GM12872 (cell line): Measurements from ENCODE around the gene APAF1.

ENCODE experiments used
- CTCF ChIP-seq: IDR thresholded peaks from 3 replicates; pipeline ENCODE4 v1.5.1; 2011; ENCODE audit warnings: low read depth, mild to moderate bottlenecking, low read length, moderate library complexity; ENCODE audit not compliant: insufficient read depth

APAF1 gene

GRCh38 chr12:98736352-98737321, 91.5 kb downstream of the APAF1 start:
- no peak for TF ChIP-seq CTCF

GRCh38 chr12:98737322-98737712, 92.2 kb downstream of the APAF1 start:
- no peak for TF ChIP-seq CTCF

- TF ChIP-seq CTCF = no peak
Observed at GRCh38 chr12:98738002-98738401, 92.9 kb downstream of the APAF1 start.

- TF ChIP-seq CTCF = no peak
Observed at GRCh38 chr12:98738539-98738938, 93.4 kb downstream of the APAF1 start.

GRCh38 chr12:98740751-98741150, 95.7 kb downstream of the APAF1 start:
- no peak for TF ChIP-seq CTCF

- no peak for TF ChIP-seq CTCF
Observed at GRCh38 chr12:98741196-98741555, 96.1 kb downstream of the APAF1 start.

- no peak for TF ChIP-seq CTCF
Observed at GRCh38 chr12:98741556-98742265, 96.6 kb downstream of the APAF1 start.
